SK-N-SH (cell line): Measurements from ENCODE around the gene C2CD4C.

Experiments used
- CHD2 ChIP-seq: fragments of 150-350 bp; IDR thresholded peaks from 2 replicates; pipeline ENCODE4 v1.6.1; 2018; ENCODE audit warnings: low read length; ENCODE audit not compliant: partially characterized antibody
- CTCF ChIP-seq: fragments of 200-600 bp; sonication (generic); IDR thresholded peaks from 2 replicates; pipeline ENCODE4 v1.6.1; 2017; ENCODE audit warnings: antibody characterized with exemption, mild to moderate bottlenecking, moderate library complexity
- ELF1 ChIP-seq: IDR thresholded peaks from 2 replicates; pipeline ENCODE4 v1.4.0; 2012
- EP300 ChIP-seq, 2 experiments: IDR thresholded peaks; 2 replicates each; pipeline versions ENCODE4 v1.4.0 to v1.6.1; 2012; ENCODE audit warnings: borderline replicate concordance in 1 of 2, low read depth in 1 of 2, low read length in 1 of 2
- EZH2phosphoT487 ChIP-seq: fragments of 200-600 bp; sonication (generic); IDR thresholded peaks from 2 replicates; pipeline ENCODE4 v1.6.1; 2017; ENCODE audit warnings: low read depth, mixed run types, mild to moderate bottlenecking, antibody characterized with exemption, moderate library complexity, borderline replicate concordance
- REST ChIP-seq: IDR thresholded peaks from 2 replicates; pipeline ENCODE4 v1.6.1; 2012; ENCODE audit warnings: mild to moderate bottlenecking, low read depth, low read length, moderate library complexity
- SMC3 ChIP-seq: IDR thresholded peaks from 2 replicates; pipeline ENCODE4 v1.6.1; 2012; ENCODE audit warnings: low read depth, low read length, improper control_type of control experiment
- TEAD4 ChIP-seq: IDR thresholded peaks from 2 replicates; pipeline ENCODE4 v1.4.0; 2012; ENCODE audit warnings: mild to moderate bottlenecking, borderline replicate concordance; ENCODE audit not compliant: insufficient read depth

GRCh38 chr19:383922-384798 lies 24.8 kb downstream of the C2CD4C start:
- TF ChIP-seq EP300 (IDR thresholded peaks at IDR 0.05; ENCODE audit: borderline replicate concordance in 1 of 2, low read depth in 1 of 2, low read length in 1 of 2), result no peak
- peak; percentile 23; the same call in 1 of the 2 replicates for TF ChIP-seq CTCF
- no peak for TF ChIP-seq EZH2phosphoT487
- TF ChIP-seq SMC3, result peak; percentile 41
- no peak for TF ChIP-seq CHD2
- no peak for TF ChIP-seq ELF1
- TF ChIP-seq REST, result no peak
- no peak for TF ChIP-seq TEAD4
